ENCODE results near the gene PSORS1C1. TPM values are rescaled to one million over a fixed set of nuclear protein-coding genes. Genes with fewer than 3 reads are reported as not detected.

The PSORS1C1 gene
- polyA plus RNA-seq, 1 experiment = 0.94 TPM

GRCh38 chr6:31144296-31144969 lies 29.8 kb downstream of the PSORS1C1 start:
- Histone ChIP-seq H3K4me3 (ENCODE audit: low read depth, low read length) (no peak overlapping the region), H3K9me3 (ENCODE audit: control insufficient read depth, insufficient read depth, low read length) (no peaks in the 10 kb centered on the region; the same call in 1 of the 2 replicates)
- POLR2A ChIA-PET = no interaction called here

DNA sequence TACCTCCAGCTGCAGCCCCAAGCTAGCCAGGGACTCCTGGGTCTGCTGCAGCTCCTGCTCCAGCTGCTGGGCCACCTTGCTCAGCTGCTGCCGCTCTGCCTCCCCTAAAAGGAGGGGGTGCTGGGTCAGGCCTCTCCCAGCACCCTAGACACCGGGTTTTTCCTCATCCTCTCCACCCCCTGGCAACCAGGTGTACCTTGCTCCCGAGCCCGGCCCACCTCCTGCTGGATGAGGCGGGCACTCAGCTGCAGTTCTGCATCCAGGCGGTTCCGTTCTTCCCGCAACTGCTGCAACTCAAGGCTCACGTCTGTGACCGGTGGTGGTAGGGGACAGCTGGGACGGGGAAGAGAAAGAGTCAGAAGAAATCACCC lies 30.4 kb downstream of the PSORS1C1 start:
- POLR2A ChIA-PET = no interaction called here
- no peak for TF ChIP-seq CTCF (IDR thresholded peaks at IDR 0.05; ENCODE audit: low read depth, low read length)
- DNase-seq (ENCODE audit: low read depth, low spot score) = no peak
- H3K4me3 ChIP-seq (ENCODE audit: low read depth, low read length) = no peak overlapping the region
- no peaks in the 10 kb centered on the region; the same call in 1 of the 2 replicates for H3K9me3 ChIP-seq (ENCODE audit: control insufficient read depth, insufficient read depth, low read length)
- CTCF ChIA-PET = interaction anchor here (0.6 to 2.0 kb wide), 2 partner anchors 47 to 1545 kb away, joined by 3 to 8 read pairs; no protein-coding TSS in a partner anchor
- H3K27ac ChIP-seq (ENCODE audit: low read depth, low read length) = no peak overlapping the region
- H3K27me3 ChIP-seq (ENCODE audit: control insufficient read depth, insufficient read depth, low read length) = no peaks in the 10 kb centered on the region

More at GRCh38 chr6:31144296-31144969, 29.8 kb downstream of the PSORS1C1 start:
- no peak overlapping the region for H3K27ac ChIP-seq (ENCODE audit: low read depth, low read length)
- no peak for DNase-seq (ENCODE audit: low read depth, low spot score)
- H3K27me3 ChIP-seq (ENCODE audit: control insufficient read depth, insufficient read depth, low read length) = no peaks in the 10 kb centered on the region
- CTCF ChIA-PET = interaction anchor here (1.2 kb wide), 1 partner anchor 52 kb away, joined by 3 read pairs; no protein-coding TSS in a partner anchor
- TF ChIP-seq CTCF (IDR thresholded peaks at IDR 0.05; ENCODE audit: low read depth, low read length) = no peak

- Histone ChIP-seq H3K9me3 (ENCODE audit: control insufficient read depth, insufficient read depth, low read length) (no peaks in the 10 kb centered on the region; the same call in 1 of the 2 replicates), H3K4me3 (ENCODE audit: low read depth, low read length) (no peak overlapping the region), H3K27ac (ENCODE audit: low read depth, low read length) (no peak overlapping the region), H3K27me3 (ENCODE audit: control insufficient read depth, insufficient read depth, low read length) (no peaks in the 10 kb centered on the region)
- ChIA-PET POLR2A (no interaction called here), CTCF (interaction anchor here (0.6 to 2.0 kb wide), 3 partner anchors 47 to 1544 kb away, joined by 3 to 8 read pairs (median 4); no protein-coding TSS in a partner anchor)
- no peak for DNase-seq (ENCODE audit: low read depth, low spot score)
- TF ChIP-seq CTCF (IDR thresholded peaks at IDR 0.05; ENCODE audit: low read depth, low read length) = no peak
Measured at GRCh38 chr6:31145386-31145785, 30.8 kb downstream of the PSORS1C1 start.

GRCh38 chr6:31149827-31150447 lies 35.3 kb downstream of the PSORS1C1 start:
- ChIA-PET CTCF (no interaction called here), POLR2A (no interaction called here)
- Histone ChIP-seq H3K4me3 (ENCODE audit: low read depth, low read length) (no peak overlapping the region), H3K27me3 (ENCODE audit: control insufficient read depth, insufficient read depth, low read length) (no peaks in the 10 kb centered on the region), H3K9me3 (ENCODE audit: control insufficient read depth, insufficient read depth, low read length) (no peaks in the 10 kb centered on the region), H3K27ac (ENCODE audit: low read depth, low read length) (no peak overlapping the region)
- TF ChIP-seq CTCF (IDR thresholded peaks at IDR 0.05; ENCODE audit: low read depth, low read length) = no peak
- DNase-seq (ENCODE audit: low read depth, low spot score) = no peak

DNA sequence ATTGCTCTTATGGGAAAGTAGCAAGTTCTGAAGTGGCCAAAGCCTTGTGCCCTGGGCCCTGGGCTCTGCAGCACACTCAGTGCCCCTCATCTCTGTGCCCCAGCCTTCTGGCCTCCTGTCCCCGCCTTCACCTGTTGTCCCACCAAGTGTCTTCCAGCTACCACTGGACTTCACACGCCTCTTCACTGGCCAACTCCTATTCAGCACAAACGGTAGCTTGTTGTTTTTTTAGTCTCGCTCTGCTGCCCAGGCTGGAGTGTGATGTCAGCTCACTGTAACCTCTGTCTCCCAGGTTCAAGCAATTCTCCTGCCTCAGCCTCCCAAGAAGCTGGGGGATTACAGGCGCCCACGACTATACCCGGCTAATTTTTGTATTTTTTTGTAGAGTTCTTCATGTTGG lies 38.2 kb downstream of the PSORS1C1 start:
- no peak for DNase-seq (ENCODE audit: low read depth, low spot score)
- Histone ChIP-seq H3K4me3 (ENCODE audit: low read depth, low read length) (no peak overlapping the region), H3K27ac (ENCODE audit: low read depth, low read length) (no peak overlapping the region), H3K9me3 (ENCODE audit: control insufficient read depth, insufficient read depth, low read length) (no peaks in the 10 kb centered on the region), H3K27me3 (ENCODE audit: control insufficient read depth, insufficient read depth, low read length) (no peaks in the 10 kb centered on the region)
- CTCF ChIA-PET = interaction anchor here (0.8 to 1.1 kb wide), 3 partner anchors 14 to 41 kb away, joined by 3 to 4 read pairs (median 3); no protein-coding TSS in a partner anchor
- POLR2A ChIA-PET = no interaction called here
- no peak for TF ChIP-seq CTCF (IDR thresholded peaks at IDR 0.05; ENCODE audit: low read depth, low read length)

Data from AG04450 (cell line).